Measurements from ENCODE around the gene ASMTL.

DNA sequence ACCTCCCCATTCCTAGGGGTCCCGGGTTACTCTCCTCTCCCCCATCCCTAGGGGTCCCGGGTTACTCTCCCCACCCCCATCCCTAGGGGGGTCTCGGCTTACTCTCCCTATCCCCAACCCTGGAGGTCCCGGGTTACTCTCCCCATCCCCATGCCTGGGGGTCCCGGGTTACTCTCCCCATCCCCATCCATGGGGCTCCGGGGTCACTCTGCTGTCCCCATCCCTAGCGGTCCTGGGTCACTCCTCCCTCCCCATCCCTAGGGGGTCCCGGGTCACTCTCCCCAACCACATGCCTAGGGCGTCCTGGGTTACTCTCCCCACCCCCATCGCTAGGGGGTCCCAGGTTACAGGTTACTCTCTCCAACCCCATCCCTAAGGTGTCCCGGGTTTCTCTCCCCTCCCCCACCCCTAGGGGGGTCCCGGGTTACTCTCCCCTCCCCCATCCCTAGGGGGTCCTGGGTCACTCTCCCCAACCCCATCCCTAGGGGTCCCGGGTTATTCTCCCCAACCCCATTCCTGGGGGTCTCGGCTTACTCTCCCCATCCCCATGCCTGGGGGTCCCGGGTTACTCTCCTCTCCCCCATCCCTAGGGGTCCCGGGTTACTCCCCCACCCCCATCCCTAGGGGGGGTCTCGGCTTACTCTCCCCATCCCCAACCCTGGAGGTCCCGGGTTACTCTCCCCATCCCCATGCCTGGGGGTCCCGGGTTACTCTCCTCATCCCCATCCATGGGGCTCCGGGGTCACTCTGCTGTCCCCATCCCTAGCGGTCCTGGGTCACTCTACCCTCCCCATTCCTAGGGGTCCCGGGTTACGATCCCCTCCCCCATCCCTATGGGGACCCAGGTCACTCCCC lies 821 bp downstream of the ASMTL start:
- TF ChIP-seq, protein P1, sequence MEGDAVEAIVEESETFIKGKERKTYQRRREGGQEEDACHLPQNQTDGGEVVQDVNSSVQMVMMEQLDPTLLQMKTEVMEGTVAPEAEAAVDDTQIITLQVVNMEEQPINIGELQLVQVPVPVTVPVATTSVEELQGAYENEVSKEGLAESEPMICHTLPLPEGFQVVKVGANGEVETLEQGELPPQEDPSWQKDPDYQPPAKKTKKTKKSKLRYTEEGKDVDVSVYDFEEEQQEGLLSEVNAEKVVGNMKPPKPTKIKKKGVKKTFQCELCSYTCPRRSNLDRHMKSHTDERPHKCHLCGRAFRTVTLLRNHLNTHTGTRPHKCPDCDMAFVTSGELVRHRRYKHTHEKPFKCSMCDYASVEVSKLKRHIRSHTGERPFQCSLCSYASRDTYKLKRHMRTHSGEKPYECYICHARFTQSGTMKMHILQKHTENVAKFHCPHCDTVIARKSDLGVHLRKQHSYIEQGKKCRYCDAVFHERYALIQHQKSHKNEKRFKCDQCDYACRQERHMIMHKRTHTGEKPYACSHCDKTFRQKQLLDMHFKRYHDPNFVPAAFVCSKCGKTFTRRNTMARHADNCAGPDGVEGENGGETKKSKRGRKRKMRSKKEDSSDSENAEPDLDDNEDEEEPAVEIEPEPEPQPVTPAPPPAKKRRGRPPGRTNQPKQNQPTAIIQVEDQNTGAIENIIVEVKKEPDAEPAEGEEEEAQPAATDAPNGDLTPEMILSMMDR (conservative IDR thresholded peaks at IDR 0.05 in 1 of 2, IDR thresholded peaks at IDR 0.05 in 1 of 2; ENCODE audit: low read depth in 1 of 2, low read length in 2 of 2) = no peak
- TF ChIP-seq EZH2 (IDR thresholded peaks at IDR 0.05; ENCODE audit: low read length, missing control alignments) = no peak

All from fibroblast of lung (primary cell).